H1 (cell line): ENCODE data around the gene INPP5A. TPM values are rescaled to one million over a fixed set of nuclear protein-coding genes. Genes with fewer than 3 reads are reported as not detected.

Experiments used
- FOSL1 ChIP-seq: IDR thresholded peaks from 2 replicates; pipeline ENCODE4 v1.6.1; 2011; ENCODE audit warnings: mild to moderate bottlenecking, low read depth, low read length, moderate library complexity; ENCODE audit not compliant: insufficient read depth
- KDM4A ChIP-seq: IDR thresholded peaks from one replicate; pipeline ENCODE4 v1.7.1; 2012; ENCODE audit warnings: low read depth, mild to moderate bottlenecking, moderate library complexity, low read length, inconsistent platforms; ENCODE audit not compliant: severe bottlenecking
- polyA plus RNA-seq, 7 experiments: library from polyadenylated mRNA; depleted of rRNA in 3 of 7; stranded (reverse) in 5 of 7; unstranded in 2 of 7; fragments of >200 nt in 5 of 7; fragments of 200-250 nt in 2 of 7; gene quantifications; 1 replicate in 5 of 7; 2 replicates in 1 of 7; 4 replicates in 1 of 7; pipeline versions ENCODE4 v1.2.1 to v1.2.3, GENCODE V29; 2011 to 2013; ENCODE audit warnings: missing spikeins in 2 of 7, mixed read lengths in 2 of 7
- total RNA-seq: library from RNA; stranded (reverse); fragmentation: NEBNext Ultra II Directional; extraction: Animal tissue kit (Norgen Biotek cat#: 25700); gene quantifications from 2 replicates; pipeline ENCODE4 v1.2.1, GENCODE V29; 2021

The INPP5A gene
- total and polyA plus RNA-seq, 2 of the 8 experiments (the other 6 are each of a cell fraction or from before 2014, with no cell fraction given): 19.7 to 27.5 TPM

DNA sequence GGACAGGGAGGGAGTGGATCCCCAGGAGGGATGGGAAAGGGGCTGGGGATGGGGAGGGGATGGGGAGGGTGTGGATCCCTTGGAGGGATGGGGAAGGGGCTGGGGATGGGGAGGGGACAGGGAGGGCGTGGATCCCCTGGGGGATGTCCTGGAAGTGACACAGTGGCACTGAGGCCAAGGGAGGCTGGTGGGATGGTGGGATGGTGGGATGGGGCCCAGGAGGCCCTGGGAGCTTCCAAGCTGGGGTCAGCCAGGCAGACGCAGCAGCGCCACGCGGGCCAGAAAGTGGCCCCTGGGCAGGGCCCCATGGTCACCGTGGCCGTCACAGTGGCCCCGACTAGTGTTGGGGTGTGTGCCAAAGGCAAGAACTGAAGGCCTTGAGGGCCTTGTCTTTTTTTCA is 67.8 kb downstream of the INPP5A start (continued):
- TF ChIP-seq FOSL1: no peak
- TF ChIP-seq KDM4A: no peak
